K562 (cell line): ENCODE results near the gene LSM12. TPM values are rescaled to one million over a fixed set of nuclear protein-coding genes. Genes with fewer than 3 reads are reported as not detected.

Source experiments
- ASH1L ChIP-seq: fragments of 450-650 bp; IDR thresholded peaks from 2 replicates; pipeline ENCODE4 v1.6.1; 2018; ENCODE audit warnings: borderline replicate concordance, mild to moderate bottlenecking, low read depth; ENCODE audit not compliant: partially characterized antibody
- BRCA1 ChIP-seq, 2 experiments: fragments of 450-650 bp in 1 of 2; sonication (generic) in 1 of 2; formaldehyde crosslinking in 1 of 2; IDR thresholded peaks; 2 replicates each; pipeline versions ENCODE4 v1.5.0 to v1.6.1; 2017 to 2020; ENCODE audit warnings: mild to moderate bottlenecking in 1 of 2, missing genetic modification reagents in 1 of 2
- CBFB ChIP-seq: sonication (generic); formaldehyde crosslinking; IDR thresholded peaks from 2 replicates; pipeline ENCODE4 v1.4.0; 2020; ENCODE audit warnings: mild to moderate bottlenecking, missing genetic modification reagents
- CHCHD3 ChIP-seq: fragments of 250-450 bp; sonication (Bioruptor Pico); IDR thresholded peaks from 2 replicates; pipeline ENCODE4 v2.1.2; 2022; ENCODE audit warnings: mild to moderate bottlenecking
- FOXM1 ChIP-seq, 2 experiments: fragments of 450-650 bp in 1 of 2; sonication (generic) in 1 of 2; formaldehyde crosslinking in 1 of 2; IDR thresholded peaks; 2 replicates each; pipeline versions ENCODE4 v1.6.1 to v1.9.0; 2017 to 2022; ENCODE audit warnings: low read depth in 2 of 2, mild to moderate bottlenecking in 2 of 2, missing genetic modification reagents in 1 of 2, moderate library complexity in 1 of 2
- LEF1 ChIP-seq: fragments of 450-650 bp; IDR thresholded peaks from 2 replicates; pipeline ENCODE4 v1.6.1; 2016; ENCODE audit warnings: mild to moderate bottlenecking
- MAX ChIP-seq: sonication (generic); formaldehyde crosslinking; IDR thresholded peaks from 2 replicates; pipeline ENCODE4 v1.9.0; 2022; ENCODE audit warnings: mild to moderate bottlenecking, missing genetic modification reagents
- NCOA2 ChIP-seq, 2 experiments: fragments of 450-650 bp; IDR thresholded peaks; 2 replicates each; pipeline ENCODE4 v1.6.1; 2018; ENCODE audit warnings: mild to moderate bottlenecking in 2 of 2, moderate library complexity in 1 of 2; ENCODE audit not compliant: partially characterized antibody in 2 of 2
- NFE2 ChIP-seq: IDR thresholded peaks from 2 replicates; pipeline ENCODE4 v1.6.1; 2014; ENCODE audit warnings: antibody characterized with exemption, low read depth
- OTX1 ChIP-seq: fragments of 450-650 bp; formaldehyde crosslinking; IDR thresholded peaks from 2 replicates; pipeline ENCODE4 v1.4.0; 2022; ENCODE audit warnings: mild to moderate bottlenecking
- SLC30A9 ChIP-seq: fragments of 250-450 bp; sonication (Bioruptor Pico); IDR thresholded peaks from 2 replicates; pipeline ENCODE4 v1.8.0; 2022; ENCODE audit warnings: mild to moderate bottlenecking, moderate library complexity
- SMARCA4 ChIP-seq: fragments of 450-650 bp; IDR thresholded peaks from 2 replicates; pipeline ENCODE4 v1.6.1; 2016
- ZNF165 ChIP-seq: fragments of 250-450 bp; sonication (Bioruptor Pico); IDR thresholded peaks from 2 replicates; pipeline ENCODE4 v1.4.0; 2020; ENCODE audit warnings: borderline replicate concordance
- ZNF274 ChIP-seq: IDR thresholded peaks from 2 replicates; pipeline ENCODE4 v1.6.1; 2011; ENCODE audit warnings: low read depth, mild to moderate bottlenecking, low read length, moderate library complexity, borderline replicate concordance
- ZNF639 ChIP-seq, 2 experiments: fragments of 200-800 bp in 1 of 2; sonication (Bioruptor generic) in 1 of 2; sonication (generic) in 1 of 2; formaldehyde crosslinking in 1 of 2; IDR thresholded peaks in 1 of 2; conservative IDR thresholded peaks in 1 of 2; 2 replicates each; pipeline versions ENCODE4 v1.5.0 to v1.6.1; 2016 to 2020; ENCODE audit warnings: missing compliant biosample characterization in 1 of 2, missing genetic modification characterization in 1 of 2, missing genetic modification reagents in 1 of 2
- polyA plus RNA-seq, 8 experiments: library from polyadenylated mRNA; depleted of rRNA in 4 of 8; stranded (reverse) in 5 of 8; unstranded in 3 of 8; fragments of >200 nt; fragmentation: Nextera tagmentation in 2 of 8; fragmentation: Illumina TruSeq in 1 of 8; extraction: Ambion mirVana in 2 of 8; extraction: Trizol in 1 of 8; gene quantifications; 2 replicates each; pipeline versions ENCODE4 v1.2.1 to v1.2.3, GENCODE V29; 2011 to 2014; ENCODE audit warnings: inconsistent platforms in 1 of 8, missing spikeins in 1 of 8
- total RNA-seq, 7 experiments: library from RNA; depleted of rRNA in 6 of 7; stranded (reverse); fragments of >200 nt in 6 of 7; fragmentation: Illumina TruSeq in 2 of 7; extraction: Trizol in 2 of 7; gene quantifications; 2 replicates each; pipeline versions ENCODE4 v1.2.1 to v1.2.3, GENCODE V29; 2011 to 2021; ENCODE audit warnings: low replicate concordance in 1 of 7
- TF ChIP-seq, protein P1 (sequence below): fragments of 250-450 bp; sonication (Bioruptor Pico); IDR thresholded peaks from 2 replicates; pipeline ENCODE4 v1.4.0; 2020
- TF ChIP-seq, protein P2 (sequence below): fragments of 250-450 bp; sonication (Bioruptor Pico); IDR thresholded peaks from 2 replicates; pipeline ENCODE4 v1.5.0; 2021; ENCODE audit warnings: mild to moderate bottlenecking, borderline replicate concordance

LSM12 gene
- total and polyA plus RNA-seq, 9 of the 15 experiments (the other 6 are each of a cell fraction or from before 2014, with no cell fraction given): 53.0 to 258 (median 89.3) TPM

DNA sequence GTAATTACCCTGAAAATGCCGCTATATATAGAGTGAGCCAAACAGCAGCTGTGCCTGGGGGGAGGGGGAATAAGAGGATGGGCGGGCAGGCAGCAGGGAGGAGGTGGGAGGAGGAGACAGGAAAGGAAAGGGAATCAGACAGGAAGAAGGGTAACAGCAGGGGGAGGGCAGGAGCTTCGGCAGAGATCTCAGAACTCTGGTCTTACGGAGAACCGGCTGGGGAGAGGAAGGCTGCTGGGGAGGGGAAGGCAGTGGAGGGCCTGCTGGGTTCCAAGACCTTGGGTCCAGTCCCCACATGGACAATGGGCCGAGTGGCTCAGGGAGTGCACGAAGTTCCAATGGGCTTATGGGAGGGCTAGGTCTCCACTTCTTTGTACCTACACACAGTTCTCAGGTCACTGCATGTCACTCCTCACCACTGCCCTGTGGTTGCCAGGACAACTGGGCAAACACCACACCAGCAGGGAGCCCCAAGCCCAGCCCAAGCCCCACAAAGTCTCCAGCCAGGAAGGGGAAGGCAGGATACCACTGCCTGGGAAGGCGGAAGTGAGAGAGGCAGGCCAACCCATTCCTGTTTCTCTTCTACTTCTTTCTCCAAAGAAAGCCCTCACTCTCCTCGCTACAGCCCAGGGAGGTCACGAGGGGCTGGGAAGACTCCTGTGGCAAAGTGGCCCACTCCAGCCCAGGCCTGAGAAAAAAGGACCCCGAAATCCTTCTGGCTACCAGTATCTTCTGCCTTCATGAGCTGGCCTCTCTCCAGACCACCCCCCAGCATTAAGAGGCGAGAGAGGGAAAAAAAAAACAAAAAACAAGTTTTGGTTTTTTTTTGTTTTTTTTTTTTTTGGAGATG is 29.4 kb upstream of the LSM12 start (continued):
- TF ChIP-seq ZNF165 (no peak), ZNF639 (CRISPR knock-in tag; conservative IDR thresholded peaks at IDR 0.05 in 1 of 2, IDR thresholded peaks at IDR 0.05 in 1 of 2) (peak in 1 of 2 experiments; percentile 57; a peak in 1 of 4 replicates), SLC30A9 (CRISPR knock-in tag) (no peak), OTX1 (CRISPR knock-in tag) (peak; percentile 75), LEF1 (0 out of 2 replicates have a peak, but pooled peaks have one; percentile 75), FOXM1 (IDR thresholded peaks at IDR 0.05; ENCODE audit: low read depth) (no peak), FOXM1 (CRISPR knock-in tag; IDR thresholded peaks at IDR 0.05; ENCODE audit: low read depth) (no peak), MAX (CRISPR knock-in tag) (peak; percentile 57), NCOA2 (IDR thresholded peaks at IDR 0.05; ENCODE audit: partially characterized antibody in 2 of 2) (no peak), SMARCA4 (peak; percentile 56), CBFB (CRISPR knock-in tag) (no peak), CHCHD3 (CRISPR knock-in tag) (no peak), NFE2 (no peak), ZNF274 (no peak), BRCA1 (IDR thresholded peaks at IDR 0.05) (no peak), BRCA1 (CRISPR knock-in tag; IDR thresholded peaks at IDR 0.05) (no peak), ASH1L (no peak)
- TF ChIP-seq, protein P1, sequence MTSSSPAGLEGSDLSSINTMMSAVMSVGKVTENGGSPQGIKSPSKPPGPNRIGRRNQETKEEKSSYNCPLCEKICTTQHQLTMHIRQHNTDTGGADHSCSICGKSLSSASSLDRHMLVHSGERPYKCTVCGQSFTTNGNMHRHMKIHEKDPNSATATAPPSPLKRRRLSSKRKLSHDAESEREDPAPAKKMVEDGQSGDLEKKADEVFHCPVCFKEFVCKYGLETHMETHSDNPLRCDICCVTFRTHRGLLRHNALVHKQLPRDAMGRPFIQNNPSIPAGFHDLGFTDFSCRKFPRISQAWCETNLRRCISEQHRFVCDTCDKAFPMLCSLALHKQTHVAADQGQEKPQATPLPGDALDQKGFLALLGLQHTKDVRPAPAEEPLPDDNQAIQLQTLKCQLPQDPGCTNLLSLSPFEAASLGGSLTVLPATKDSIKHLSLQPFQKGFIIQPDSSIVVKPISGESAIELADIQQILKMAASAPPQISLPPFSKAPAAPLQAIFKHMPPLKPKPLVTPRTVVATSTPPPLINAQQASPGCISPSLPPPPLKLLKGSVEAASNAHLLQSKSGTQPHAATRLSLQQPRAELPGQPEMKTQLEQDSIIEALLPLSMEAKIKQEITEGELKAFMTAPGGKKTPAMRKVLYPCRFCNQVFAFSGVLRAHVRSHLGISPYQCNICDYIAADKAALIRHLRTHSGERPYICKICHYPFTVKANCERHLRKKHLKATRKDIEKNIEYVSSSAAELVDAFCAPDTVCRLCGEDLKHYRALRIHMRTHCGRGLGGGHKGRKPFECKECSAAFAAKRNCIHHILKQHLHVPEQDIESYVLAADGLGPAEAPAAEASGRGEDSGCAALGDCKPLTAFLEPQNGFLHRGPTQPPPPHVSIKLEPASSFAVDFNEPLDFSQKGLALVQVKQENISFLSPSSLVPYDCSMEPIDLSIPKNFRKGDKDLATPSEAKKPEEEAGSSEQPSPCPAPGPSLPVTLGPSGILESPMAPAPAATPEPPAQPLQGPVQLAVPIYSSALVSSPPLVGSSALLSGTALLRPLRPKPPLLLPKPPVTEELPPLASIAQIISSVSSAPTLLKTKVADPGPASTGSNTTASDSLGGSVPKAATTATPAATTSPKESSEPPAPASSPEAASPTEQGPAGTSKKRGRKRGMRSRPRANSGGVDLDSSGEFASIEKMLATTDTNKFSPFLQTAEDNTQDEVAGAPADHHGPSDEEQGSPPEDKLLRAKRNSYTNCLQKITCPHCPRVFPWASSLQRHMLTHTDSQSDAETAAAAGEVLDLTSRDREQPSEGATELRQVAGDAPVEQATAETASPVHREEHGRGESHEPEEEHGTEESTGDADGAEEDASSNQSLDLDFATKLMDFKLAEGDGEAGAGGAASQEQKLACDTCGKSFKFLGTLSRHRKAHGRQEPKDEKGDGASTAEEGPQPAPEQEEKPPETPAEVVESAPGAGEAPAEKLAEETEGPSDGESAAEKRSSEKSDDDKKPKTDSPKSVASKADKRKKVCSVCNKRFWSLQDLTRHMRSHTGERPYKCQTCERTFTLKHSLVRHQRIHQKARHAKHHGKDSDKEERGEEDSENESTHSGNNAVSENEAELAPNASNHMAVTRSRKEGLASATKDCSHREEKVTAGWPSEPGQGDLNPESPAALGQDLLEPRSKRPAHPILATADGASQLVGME: no peak
- TF ChIP-seq, protein P2, sequence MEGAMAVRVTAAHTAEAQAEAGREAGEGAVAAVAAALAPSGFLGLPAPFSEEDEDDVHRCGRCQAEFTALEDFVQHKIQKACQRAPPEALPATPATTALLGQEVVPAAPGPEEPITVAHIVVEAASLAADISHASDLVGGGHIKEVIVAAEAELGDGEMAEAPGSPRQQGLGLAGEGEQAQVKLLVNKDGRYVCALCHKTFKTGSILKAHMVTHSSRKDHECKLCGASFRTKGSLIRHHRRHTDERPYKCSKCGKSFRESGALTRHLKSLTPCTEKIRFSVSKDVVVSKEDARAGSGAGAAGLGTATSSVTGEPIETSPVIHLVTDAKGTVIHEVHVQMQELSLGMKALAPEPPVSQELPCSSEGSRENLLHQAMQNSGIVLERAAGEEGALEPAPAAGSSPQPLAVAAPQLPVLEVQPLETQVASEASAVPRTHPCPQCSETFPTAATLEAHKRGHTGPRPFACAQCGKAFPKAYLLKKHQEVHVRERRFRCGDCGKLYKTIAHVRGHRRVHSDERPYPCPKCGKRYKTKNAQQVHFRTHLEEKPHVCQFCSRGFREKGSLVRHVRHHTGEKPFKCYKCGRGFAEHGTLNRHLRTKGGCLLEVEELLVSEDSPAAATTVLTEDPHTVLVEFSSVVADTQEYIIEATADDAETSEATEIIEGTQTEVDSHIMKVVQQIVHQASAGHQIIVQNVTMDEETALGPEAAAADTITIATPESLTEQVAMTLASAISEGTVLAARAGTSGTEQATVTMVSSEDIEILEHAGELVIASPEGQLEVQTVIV: no peak
